ENCODE data around the gene CCDC3. TPM values are rescaled to one million over a fixed set of nuclear protein-coding genes. Genes with fewer than 3 reads are reported as not detected.

The CCDC3 gene
- total RNA-seq, 6 experiments from 2014 or later = 0.05 to 0.09 (median 0.07) TPM; not detected in 2

- TF ChIP-seq CTCF (IDR thresholded peaks at IDR 0.05) = no peak
- DNase-seq = no peak
- Mint-ChIP-seq H3K36me3 (ENCODE audit: low read depth) (no peaks in the 10 kb centered on the region), H3K9me3 (no peaks in the 10 kb centered on the region; the same call in none of the 2 replicates), H3K4me1 (ENCODE audit: low read depth) (no peaks in the 10 kb centered on the region; the same call in 1 of the 2 replicates), H3K27me3 (ENCODE audit: insufficient read depth) (peaks cover 7% of the 10 kb centered on the region), H3K27ac (no peak overlapping the region), H3K4me3 (no peak overlapping the region)
Measured at GRCh38 chr10:12898271-12898670, 103.2 kb downstream of the CCDC3 start.

GRCh38 chr10:12897278-12897677, 104.2 kb downstream of the CCDC3 start:
- H3K4me3 Mint-ChIP-seq = no peak overlapping the region
- H3K27ac Mint-ChIP-seq = no peak overlapping the region
- DNase-seq = no peak
- peaks cover 4% of the 10 kb centered on the region for H3K27me3 Mint-ChIP-seq (ENCODE audit: insufficient read depth)
- no peaks in the 10 kb centered on the region; the same call in 1 of the 2 replicates for H3K4me1 Mint-ChIP-seq (ENCODE audit: low read depth)
- no peak for TF ChIP-seq CTCF (IDR thresholded peaks at IDR 0.05)
- H3K36me3 Mint-ChIP-seq (ENCODE audit: low read depth) = no peaks in the 10 kb centered on the region
- H3K9me3 Mint-ChIP-seq = peaks cover 9% of the 10 kb centered on the region

- Mint-ChIP-seq H3K9me3 (peaks cover 9% of the 10 kb centered on the region), H3K4me3 (no peak overlapping the region), H3K27ac (no peak overlapping the region), H3K36me3 (ENCODE audit: low read depth) (no peaks in the 10 kb centered on the region), H3K27me3 (ENCODE audit: insufficient read depth) (no peaks in the 10 kb centered on the region; the same call in 1 of the 2 replicates), H3K4me1 (ENCODE audit: low read depth) (no peaks in the 10 kb centered on the region)
- no peak for TF ChIP-seq CTCF (IDR thresholded peaks at IDR 0.05)
- no peak for DNase-seq
Measured at GRCh38 chr10:12896251-12896650, 105.3 kb downstream of the CCDC3 start.

GRCh38 chr10:12892924-12893323, 108.6 kb downstream of the CCDC3 start:
- no peaks in the 10 kb centered on the region for H3K4me1 Mint-ChIP-seq (ENCODE audit: low read depth)
- TF ChIP-seq CTCF (IDR thresholded peaks at IDR 0.05) = no peak
- DNase-seq = no peak
- no peak overlapping the region for H3K27ac Mint-ChIP-seq
- no peak overlapping the region for H3K4me3 Mint-ChIP-seq
- H3K9me3 Mint-ChIP-seq = peaks cover 22% of the 10 kb centered on the region
- H3K27me3 Mint-ChIP-seq (ENCODE audit: insufficient read depth) = no peaks in the 10 kb centered on the region; the same call in none of the 2 replicates
- H3K36me3 Mint-ChIP-seq (ENCODE audit: low read depth) = peaks cover 6% of the 10 kb centered on the region

GRCh38 chr10:12890958-12891357, 110.6 kb downstream of the CCDC3 start:
- no peaks in the 10 kb centered on the region for H3K4me1 Mint-ChIP-seq (ENCODE audit: low read depth)
- no peak for TF ChIP-seq CTCF (IDR thresholded peaks at IDR 0.05)
- no peaks in the 10 kb centered on the region; the same call in none of the 2 replicates for H3K27me3 Mint-ChIP-seq (ENCODE audit: insufficient read depth)
- H3K27ac Mint-ChIP-seq = no peak overlapping the region
- peaks cover 6% of the 10 kb centered on the region for H3K36me3 Mint-ChIP-seq (ENCODE audit: low read depth)
- no peak for DNase-seq
- peaks cover 39% of the 10 kb centered on the region for H3K9me3 Mint-ChIP-seq
- H3K4me3 Mint-ChIP-seq = no peak overlapping the region

- peaks cover 10% of the 10 kb centered on the region for H3K36me3 Mint-ChIP-seq (ENCODE audit: low read depth)
- no peak for TF ChIP-seq CTCF (IDR thresholded peaks at IDR 0.05)
Measured at GRCh38 chr10:12888470-12888869, 113.0 kb downstream of the CCDC3 start.

More at GRCh38 chr10:12888470-12888869, 113.0 kb downstream of the CCDC3 start:
- DNase-seq = no peak
- H3K27ac Mint-ChIP-seq = no peak overlapping the region
- H3K4me3 Mint-ChIP-seq = no peak overlapping the region
- no peaks in the 10 kb centered on the region for H3K4me1 Mint-ChIP-seq (ENCODE audit: low read depth)
- no peaks in the 10 kb centered on the region; the same call in none of the 2 replicates for H3K27me3 Mint-ChIP-seq (ENCODE audit: insufficient read depth)
- H3K9me3 Mint-ChIP-seq = peaks cover 52% of the 10 kb centered on the region
